Measurements from ENCODE around the gene COL28A1. TPM values are rescaled to one million over a fixed set of nuclear protein-coding genes. Genes with fewer than 3 reads are reported as not detected.

COL28A1 gene
- total and polyA plus RNA-seq, 2 experiments from 2014 or later: 0.31 to 0.70 TPM

DNA sequence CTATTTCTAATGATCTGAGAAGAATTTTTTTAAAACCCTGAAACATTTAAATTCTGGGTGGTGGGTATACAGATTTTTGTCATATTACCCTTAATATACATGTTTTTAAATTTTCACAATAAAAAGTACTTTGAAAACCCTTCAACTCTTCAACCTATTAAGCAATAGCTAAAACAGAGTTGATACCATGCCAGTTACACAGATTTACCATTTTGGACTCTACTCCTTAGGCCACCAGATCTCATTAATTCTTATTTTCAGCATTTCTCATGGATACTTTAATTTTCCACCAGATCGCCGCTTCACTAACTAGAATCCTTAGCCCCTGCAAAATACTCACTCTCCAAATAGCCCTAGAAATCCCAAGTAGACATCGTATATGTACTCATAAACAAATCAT lies 12.7 kb upstream of the COL28A1 start:
- Histone ChIP-seq H3K27me3 (ENCODE audit: insufficient read depth) (no peaks in the 10 kb centered on the region), H3K4me3 (no peak overlapping the region), H3K4me1 (ENCODE audit: insufficient read depth) (no peaks in the 10 kb centered on the region), H3K9me2 (ENCODE audit: insufficient read depth) (no peaks in the 10 kb centered on the region), H3K27ac (ENCODE audit: low read depth) (no peak overlapping the region), H3F3A (replicated peaks; ENCODE audit: low read depth) (no peaks in the 10 kb centered on the region), H3K4me2 (no peak overlapping the region), H4K20me1 (replicated peaks; ENCODE audit: insufficient read depth) (no peaks in the 10 kb centered on the region), H3K36me3 (ENCODE audit: insufficient read depth) (no peaks in the 10 kb centered on the region), H3K79me2 (replicated peaks; ENCODE audit: insufficient read depth) (no peaks in the 10 kb centered on the region), H2AFZ (no peak overlapping the region)
- TF ChIP-seq EZH2phosphoT487 (IDR thresholded peaks at IDR 0.05; ENCODE audit: unreplicated experiment): no peak
- ATAC-seq: no peak
- no peak for DNase-seq (ENCODE audit: low spot score)
- H3K4me1 Mint-ChIP-seq: no peaks in the 10 kb centered on the region
- peaks cover 1% of the 10 kb centered on the region for H3K27me3 Mint-ChIP-seq (ENCODE audit: insufficient read depth, low read depth, poor library complexity)
- no peaks in the 10 kb centered on the region for H3K36me3 Mint-ChIP-seq (ENCODE audit: low read depth)
- H3K27ac Mint-ChIP-seq: no peak overlapping the region
- H3K4me3 Mint-ChIP-seq: no peak overlapping the region
- H3K9me3 Mint-ChIP-seq: no peaks in the 10 kb centered on the region

- no peak for ATAC-seq
- H3K27me3 ChIP-seq (ENCODE audit: insufficient read depth): no peaks in the 10 kb centered on the region
- no peaks in the 10 kb centered on the region for H3K36me3 ChIP-seq (ENCODE audit: insufficient read depth)
- TF ChIP-seq EZH2phosphoT487 (IDR thresholded peaks at IDR 0.05; ENCODE audit: unreplicated experiment): no peak
- TF ChIP-seq REST (IDR thresholded peaks at IDR 0.05; ENCODE audit: unreplicated experiment): no peak
- TF ChIP-seq ZNF331 (CRISPR knock-in tag; IDR thresholded peaks at IDR 0.05; ENCODE audit: low read depth): no peak
- TF ChIP-seq, protein P1, sequence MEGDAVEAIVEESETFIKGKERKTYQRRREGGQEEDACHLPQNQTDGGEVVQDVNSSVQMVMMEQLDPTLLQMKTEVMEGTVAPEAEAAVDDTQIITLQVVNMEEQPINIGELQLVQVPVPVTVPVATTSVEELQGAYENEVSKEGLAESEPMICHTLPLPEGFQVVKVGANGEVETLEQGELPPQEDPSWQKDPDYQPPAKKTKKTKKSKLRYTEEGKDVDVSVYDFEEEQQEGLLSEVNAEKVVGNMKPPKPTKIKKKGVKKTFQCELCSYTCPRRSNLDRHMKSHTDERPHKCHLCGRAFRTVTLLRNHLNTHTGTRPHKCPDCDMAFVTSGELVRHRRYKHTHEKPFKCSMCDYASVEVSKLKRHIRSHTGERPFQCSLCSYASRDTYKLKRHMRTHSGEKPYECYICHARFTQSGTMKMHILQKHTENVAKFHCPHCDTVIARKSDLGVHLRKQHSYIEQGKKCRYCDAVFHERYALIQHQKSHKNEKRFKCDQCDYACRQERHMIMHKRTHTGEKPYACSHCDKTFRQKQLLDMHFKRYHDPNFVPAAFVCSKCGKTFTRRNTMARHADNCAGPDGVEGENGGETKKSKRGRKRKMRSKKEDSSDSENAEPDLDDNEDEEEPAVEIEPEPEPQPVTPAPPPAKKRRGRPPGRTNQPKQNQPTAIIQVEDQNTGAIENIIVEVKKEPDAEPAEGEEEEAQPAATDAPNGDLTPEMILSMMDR (conservative IDR thresholded peaks at IDR 0.05; ENCODE audit: low read depth in 2 of 2): no peak
- H3K27ac ChIP-seq (ENCODE audit: low read depth): no peak overlapping the region
- H3K79me2 ChIP-seq (replicated peaks; ENCODE audit: insufficient read depth): no peaks in the 10 kb centered on the region
- H3F3A ChIP-seq (replicated peaks; ENCODE audit: low read depth): no peaks in the 10 kb centered on the region
- H3K4me1 Mint-ChIP-seq: 0 out of 3 replicates have a peak, but pooled peaks cover 2% of the 10 kb centered on the region
- H3K4me3 Mint-ChIP-seq: no peak overlapping the region
- no peaks in the 10 kb centered on the region for H3K27me3 Mint-ChIP-seq (ENCODE audit: insufficient read depth, low read depth, poor library complexity)
- no peak overlapping the region for H2AFZ ChIP-seq
- DNase-seq (ENCODE audit: low spot score): no peak
- no peak overlapping the region for H3K4me2 ChIP-seq
- H3K4me1 ChIP-seq (ENCODE audit: insufficient read depth): no peaks in the 10 kb centered on the region
- no peak overlapping the region for H3K4me3 ChIP-seq
- no peaks in the 10 kb centered on the region for H3K9me3 Mint-ChIP-seq
- no peak overlapping the region for H3K27ac Mint-ChIP-seq
- H3K36me3 Mint-ChIP-seq (ENCODE audit: low read depth): no peaks in the 10 kb centered on the region
- no peaks in the 10 kb centered on the region for H4K20me1 ChIP-seq (replicated peaks; ENCODE audit: insufficient read depth)
- H3K9me2 ChIP-seq (ENCODE audit: insufficient read depth): no peaks in the 10 kb centered on the region
Measured at GRCh38 chr7:7542251-7542835, 6.7 kb upstream of the COL28A1 start.
